ENCODE data around the gene SHQ1. TPM values are rescaled to one million over a fixed set of nuclear protein-coding genes. Genes with fewer than 3 reads are reported as not detected.

The SHQ1 gene
- total and polyA plus RNA-seq, 9 of the 15 experiments (the other 6 are each of a cell fraction or from before 2014, with no cell fraction given) = 9.2 to 25.0 (median 14.1) TPM

GRCh38 chr3:72791161-72791560 is 57.1 kb downstream of the SHQ1 start (continued):
- TF ChIP-seq NFYB (IDR thresholded peaks at IDR 0.05; ENCODE audit: extremely low read depth, insufficient read length) = no peak
- no peak for TF ChIP-seq SMARCB1 (IDR thresholded peaks at IDR 0.05; ENCODE audit: insufficient read length, low read depth)

- Histone ChIP-seq H3K79me2 (ENCODE audit: control insufficient read depth, insufficient read depth, low read length) (no peaks in the 10 kb centered on the region), H3K9me1 (ENCODE audit: control insufficient read depth, insufficient read depth, low read length) (no peaks in the 10 kb centered on the region), H3K27me3 (ENCODE audit: control insufficient read depth in 2 of 2, insufficient read depth in 2 of 2, low read length in 2 of 2) (no peaks in the 10 kb centered on the region), H3K9ac (ENCODE audit: insufficient read depth in 1 of 2, low read depth in 2 of 2, low read length in 2 of 2) (no peak overlapping the region), H3K27ac (ENCODE audit: extremely low read depth, low read depth, low read length) (no peak overlapping the region), H2AFZ (ENCODE audit: low read depth, low read length) (no peak overlapping the region), H3K4me2 (ENCODE audit: insufficient read depth, low read length) (no peak overlapping the region), H3K4me3 (no peak overlapping the region), H3K9me3 (replicated peaks; ENCODE audit: control insufficient read depth, insufficient read depth, low read depth, low read length) (no peaks in the 10 kb centered on the region), H4K20me1 (replicated peaks; ENCODE audit: control insufficient read depth, insufficient read depth, low read length) (no peaks in the 10 kb centered on the region), H3K4me1 (replicated peaks in 1 of 2; ENCODE audit: control insufficient read depth in 2 of 2, insufficient read depth in 2 of 2, low read length in 2 of 2) (no peaks in the 10 kb centered on the region), H3K36me3 (ENCODE audit: control insufficient read depth, insufficient read depth, low read length) (peaks cover 21% of the 10 kb centered on the region; the same call in 1 of the 3 replicates)
- ChIA-PET CTCF (ENCODE audit: low intra/inter-chr PET ratio) (no interaction called here), POLR2A (no interaction called here)
- no peak for ATAC-seq
- intact Hi-C loops (cut with micrococcal nuclease) = no loop called here
- 100% methylated on average over 1 of the region's 1 CpG for WGBS (ENCODE audit: insufficient coverage, low coverage, missing lambda C conversion rate)
- DNase-seq (ENCODE audit: extremely low read depth in 1 of 4, low spot score in 3 of 4) = no peak
- in situ Hi-C loops (cut with MboI) = no loop called here
- FAIRE-seq = no peak
- no TSS peak for BruUV-seq (replicated peaks)
- TF ChIP-seq, protein P1, sequence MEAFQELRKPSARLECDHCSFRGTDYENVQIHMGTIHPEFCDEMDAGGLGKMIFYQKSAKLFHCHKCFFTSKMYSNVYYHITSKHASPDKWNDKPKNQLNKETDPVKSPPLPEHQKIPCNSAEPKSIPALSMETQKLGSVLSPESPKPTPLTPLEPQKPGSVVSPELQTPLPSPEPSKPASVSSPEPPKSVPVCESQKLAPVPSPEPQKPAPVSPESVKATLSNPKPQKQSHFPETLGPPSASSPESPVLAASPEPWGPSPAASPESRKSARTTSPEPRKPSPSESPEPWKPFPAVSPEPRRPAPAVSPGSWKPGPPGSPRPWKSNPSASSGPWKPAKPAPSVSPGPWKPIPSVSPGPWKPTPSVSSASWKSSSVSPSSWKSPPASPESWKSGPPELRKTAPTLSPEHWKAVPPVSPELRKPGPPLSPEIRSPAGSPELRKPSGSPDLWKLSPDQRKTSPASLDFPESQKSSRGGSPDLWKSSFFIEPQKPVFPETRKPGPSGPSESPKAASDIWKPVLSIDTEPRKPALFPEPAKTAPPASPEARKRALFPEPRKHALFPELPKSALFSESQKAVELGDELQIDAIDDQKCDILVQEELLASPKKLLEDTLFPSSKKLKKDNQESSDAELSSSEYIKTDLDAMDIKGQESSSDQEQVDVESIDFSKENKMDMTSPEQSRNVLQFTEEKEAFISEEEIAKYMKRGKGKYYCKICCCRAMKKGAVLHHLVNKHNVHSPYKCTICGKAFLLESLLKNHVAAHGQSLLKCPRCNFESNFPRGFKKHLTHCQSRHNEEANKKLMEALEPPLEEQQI (IDR thresholded peaks at IDR 0.05) = no peak
- TF ChIP-seq GTF2B (IDR thresholded peaks at IDR 0.05; ENCODE audit: extremely low read depth, insufficient read length) (no peak), RBM17 (IDR thresholded peaks at IDR 0.05; ENCODE audit: borderline replicate concordance, low read depth, low read length) (no peak), HCFC1 (IDR thresholded peaks at IDR 0.05; ENCODE audit: low read depth, low read length) (no peak), NFYB (IDR thresholded peaks at IDR 0.05; ENCODE audit: extremely low read depth, insufficient read length) (no peak), HMGXB4 (CRISPR knock-in tag; IDR thresholded peaks at IDR 0.05) (no peak), RAD21 (CRISPR knock-in tag; conservative IDR thresholded peaks at IDR 0.05 in 1 of 2, IDR thresholded peaks at IDR 0.05 in 1 of 2) (no peak), SFPQ (IDR thresholded peaks at IDR 0.05; ENCODE audit: low read depth, low read length) (no peak), NFATC3 (IDR thresholded peaks at IDR 0.05) (no peak), KLF13 (tag; IDR thresholded peaks at IDR 0.05; ENCODE audit: borderline replicate concordance, low read depth) (no peak), LARP7 (IDR thresholded peaks at IDR 0.05) (no peak)
Observed at GRCh38 chr3:72789786-72790185, 58.5 kb downstream of the SHQ1 start.
